PFSK-1 (cell line): ENCODE results near the gene SHTN1.

ENCODE experiments used
- FOXP2 ChIP-seq: optimal IDR thresholded peaks from 2 replicates; pipeline ENCODE3; 2011; ENCODE audit warnings: borderline replicate concordance, control low read depth, inconsistent platforms; ENCODE audit not compliant: insufficient read depth; ENCODE audit errors: extremely low read length, extremely low read depth
- POLR2AphosphoS5 ChIP-seq: IDR thresholded peaks from 2 replicates; pipeline ENCODE4 v1.6.1; 2012; ENCODE audit warnings: low read depth, mild to moderate bottlenecking, control low read depth, low read length, moderate library complexity
- SIN3A ChIP-seq: IDR thresholded peaks from 2 replicates; pipeline ENCODE4 v1.6.1; 2012; ENCODE audit warnings: mild to moderate bottlenecking, low read length, moderate library complexity, borderline replicate concordance; ENCODE audit not compliant: insufficient read depth
- TAF1 ChIP-seq: IDR thresholded peaks from 2 replicates; pipeline ENCODE4 v1.6.1; 2012; ENCODE audit warnings: low read length, control low read depth, borderline replicate concordance; ENCODE audit not compliant: insufficient read depth
- TF ChIP-seq, protein P1 (sequence below), 2 experiments: IDR thresholded peaks; 2 replicates each; pipeline versions ENCODE4 v1.6.1 to v1.8.0; 2011 to 2012; ENCODE audit warnings: low read depth in 2 of 2, low read length in 2 of 2, control low read depth in 1 of 2, inconsistent platforms in 1 of 2, mild to moderate bottlenecking in 1 of 2, moderate library complexity in 1 of 2; ENCODE audit not compliant: insufficient read depth in 1 of 2

The SHTN1 gene

DNA sequence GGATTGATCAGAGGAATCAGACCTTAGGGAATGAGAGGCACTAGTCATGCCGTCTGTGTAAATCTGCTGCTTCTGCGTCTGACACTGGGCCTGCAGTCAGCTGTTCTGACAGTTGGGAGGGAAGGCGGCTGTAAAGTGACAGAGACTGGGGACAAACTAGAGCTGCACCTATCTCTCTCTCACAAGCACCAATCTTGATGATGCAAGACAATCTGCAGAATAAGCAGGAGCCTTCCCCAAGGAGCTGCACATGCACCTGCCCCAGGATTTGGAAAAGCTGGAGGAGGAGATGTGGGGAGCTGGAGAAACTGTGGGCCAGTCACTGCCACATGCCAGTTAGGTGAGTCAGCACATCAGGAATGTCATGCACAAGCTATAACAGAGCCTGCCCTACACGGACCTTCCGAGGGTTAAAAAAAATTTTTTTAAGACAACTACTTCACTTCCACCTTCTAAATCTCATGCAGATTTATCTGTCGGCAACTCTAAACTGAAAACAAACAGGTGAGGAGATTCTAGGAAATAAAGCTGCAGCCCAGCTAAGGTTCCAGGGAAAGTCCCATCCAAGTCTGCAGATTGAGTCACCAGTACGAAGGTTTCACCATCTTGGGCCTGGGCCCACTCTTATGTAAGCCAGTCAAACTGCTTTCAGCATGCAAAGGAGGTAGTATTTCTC is 116.5 kb downstream of the SHTN1 start:
- TF ChIP-seq FOXP2, result no peak
- no peak for TF ChIP-seq POLR2AphosphoS5
- TF ChIP-seq, protein P1, sequence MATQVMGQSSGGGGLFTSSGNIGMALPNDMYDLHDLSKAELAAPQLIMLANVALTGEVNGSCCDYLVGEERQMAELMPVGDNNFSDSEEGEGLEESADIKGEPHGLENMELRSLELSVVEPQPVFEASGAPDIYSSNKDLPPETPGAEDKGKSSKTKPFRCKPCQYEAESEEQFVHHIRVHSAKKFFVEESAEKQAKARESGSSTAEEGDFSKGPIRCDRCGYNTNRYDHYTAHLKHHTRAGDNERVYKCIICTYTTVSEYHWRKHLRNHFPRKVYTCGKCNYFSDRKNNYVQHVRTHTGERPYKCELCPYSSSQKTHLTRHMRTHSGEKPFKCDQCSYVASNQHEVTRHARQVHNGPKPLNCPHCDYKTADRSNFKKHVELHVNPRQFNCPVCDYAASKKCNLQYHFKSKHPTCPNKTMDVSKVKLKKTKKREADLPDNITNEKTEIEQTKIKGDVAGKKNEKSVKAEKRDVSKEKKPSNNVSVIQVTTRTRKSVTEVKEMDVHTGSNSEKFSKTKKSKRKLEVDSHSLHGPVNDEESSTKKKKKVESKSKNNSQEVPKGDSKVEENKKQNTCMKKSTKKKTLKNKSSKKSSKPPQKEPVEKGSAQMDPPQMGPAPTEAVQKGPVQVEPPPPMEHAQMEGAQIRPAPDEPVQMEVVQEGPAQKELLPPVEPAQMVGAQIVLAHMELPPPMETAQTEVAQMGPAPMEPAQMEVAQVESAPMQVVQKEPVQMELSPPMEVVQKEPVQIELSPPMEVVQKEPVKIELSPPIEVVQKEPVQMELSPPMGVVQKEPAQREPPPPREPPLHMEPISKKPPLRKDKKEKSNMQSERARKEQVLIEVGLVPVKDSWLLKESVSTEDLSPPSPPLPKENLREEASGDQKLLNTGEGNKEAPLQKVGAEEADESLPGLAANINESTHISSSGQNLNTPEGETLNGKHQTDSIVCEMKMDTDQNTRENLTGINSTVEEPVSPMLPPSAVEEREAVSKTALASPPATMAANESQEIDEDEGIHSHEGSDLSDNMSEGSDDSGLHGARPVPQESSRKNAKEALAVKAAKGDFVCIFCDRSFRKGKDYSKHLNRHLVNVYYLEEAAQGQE (IDR thresholded peaks at IDR 0.05; ENCODE audit: insufficient read depth in 1 of 2, low read depth in 2 of 2, low read length in 2 of 2), result no peak
- no peak for TF ChIP-seq SIN3A
- TF ChIP-seq TAF1, result no peak

DNA sequence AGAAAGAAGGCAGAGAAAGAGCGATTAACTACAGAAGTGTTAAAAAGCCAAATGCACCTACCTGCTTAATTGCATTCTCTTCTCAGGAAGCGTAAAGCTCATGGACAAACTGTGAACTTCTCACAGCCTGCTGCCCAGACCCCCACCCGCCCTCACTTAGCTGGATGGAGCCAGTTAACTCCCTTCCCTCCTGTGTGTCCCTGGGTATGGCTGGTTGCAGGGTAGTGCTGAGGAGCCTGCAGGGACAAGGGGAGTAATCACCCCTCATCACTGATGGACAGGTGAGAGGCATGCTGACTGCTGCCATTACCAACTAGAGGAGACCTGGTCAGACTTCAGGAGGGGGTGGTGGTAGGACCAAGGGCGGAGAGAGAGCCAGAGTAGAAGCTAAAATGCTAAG is 118.2 kb downstream of the SHTN1 start:
- no peak for TF ChIP-seq TAF1
- TF ChIP-seq FOXP2, result no peak
- TF ChIP-seq SIN3A, result no peak
- no peak for TF ChIP-seq POLR2AphosphoS5
- TF ChIP-seq, protein P1 (IDR thresholded peaks at IDR 0.05; ENCODE audit: insufficient read depth in 1 of 2, low read depth in 2 of 2, low read length in 2 of 2), result no peak

DNA sequence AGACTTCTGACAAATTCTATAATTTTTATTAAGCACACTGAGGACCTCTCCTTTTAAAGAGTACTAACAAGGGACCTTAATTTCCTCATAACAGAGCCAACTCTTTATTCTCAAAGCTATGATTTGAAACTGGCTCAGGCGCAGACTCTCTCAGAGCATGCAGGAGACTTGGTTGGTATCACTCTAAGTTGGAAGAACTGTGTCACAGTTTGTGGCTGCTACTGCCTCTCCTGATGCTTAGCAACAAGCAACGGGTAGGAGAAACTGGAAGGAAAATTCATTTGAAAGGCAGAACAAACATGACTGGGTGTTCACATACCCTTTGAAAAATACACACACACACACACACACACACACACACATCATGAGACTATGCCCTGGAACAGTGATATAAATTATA is 122.3 kb downstream of the SHTN1 start:
- TF ChIP-seq FOXP2, result no peak
- no peak for TF ChIP-seq SIN3A
- TF ChIP-seq POLR2AphosphoS5, result no peak
- TF ChIP-seq, protein P1 (IDR thresholded peaks at IDR 0.05; ENCODE audit: insufficient read depth in 1 of 2, low read depth in 2 of 2, low read length in 2 of 2), result no peak
- TF ChIP-seq TAF1, result no peak

DNA sequence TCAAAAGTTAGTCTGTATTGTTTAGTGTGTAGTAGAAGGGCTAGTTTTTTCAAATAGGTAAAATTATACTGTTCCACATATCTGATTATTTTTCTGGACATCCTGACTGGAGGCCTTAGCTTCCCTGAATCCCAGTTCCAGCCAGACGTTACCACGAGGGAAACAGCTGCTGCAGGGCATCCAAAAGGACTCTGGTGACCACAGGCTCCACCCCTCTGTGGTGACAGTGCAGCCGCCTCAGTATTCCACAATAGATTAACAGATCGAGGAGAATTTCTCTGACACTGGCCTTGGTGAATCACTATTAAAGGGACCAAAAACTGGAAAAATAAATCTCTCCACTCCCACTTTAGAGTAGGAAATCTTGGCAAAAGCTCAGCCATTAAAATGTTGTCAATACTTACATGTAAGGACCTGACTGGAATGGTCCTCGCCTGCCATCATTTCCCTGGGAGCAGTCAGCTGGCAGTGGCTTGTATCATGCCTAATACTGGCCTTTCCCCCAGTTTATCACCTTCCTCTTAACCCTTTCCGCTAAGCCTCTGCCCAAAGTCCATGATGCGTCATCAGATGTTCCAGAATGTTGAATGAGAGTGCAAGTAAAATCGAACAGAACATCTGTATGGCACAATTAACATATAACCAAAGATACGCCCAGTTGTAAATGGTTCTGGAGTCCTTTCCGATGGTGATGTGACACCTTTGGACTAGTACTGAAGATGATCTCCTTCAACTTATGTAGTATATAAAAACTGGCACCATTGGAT is 124.1 kb downstream of the SHTN1 start:
- TF ChIP-seq, protein P1 (IDR thresholded peaks at IDR 0.05; ENCODE audit: insufficient read depth in 1 of 2, low read depth in 2 of 2, low read length in 2 of 2), result no peak
- TF ChIP-seq TAF1 (no peak), POLR2AphosphoS5 (no peak), SIN3A (no peak), FOXP2 (no peak)
